ENCODE results near the gene ZNF652. TPM values are rescaled to one million over a fixed set of nuclear protein-coding genes. Genes with fewer than 3 reads are reported as not detected.
"Not testable (repeated sequence)": the region's sequence is repeated elsewhere in the genome, so short reads cannot be mapped to it uniquely, and the experiment has no call there.

The ZNF652 gene
- total RNA-seq, 3 donors from 2014 or later, result 2.8 to 3.2 (median 3.1) TPM

DNA sequence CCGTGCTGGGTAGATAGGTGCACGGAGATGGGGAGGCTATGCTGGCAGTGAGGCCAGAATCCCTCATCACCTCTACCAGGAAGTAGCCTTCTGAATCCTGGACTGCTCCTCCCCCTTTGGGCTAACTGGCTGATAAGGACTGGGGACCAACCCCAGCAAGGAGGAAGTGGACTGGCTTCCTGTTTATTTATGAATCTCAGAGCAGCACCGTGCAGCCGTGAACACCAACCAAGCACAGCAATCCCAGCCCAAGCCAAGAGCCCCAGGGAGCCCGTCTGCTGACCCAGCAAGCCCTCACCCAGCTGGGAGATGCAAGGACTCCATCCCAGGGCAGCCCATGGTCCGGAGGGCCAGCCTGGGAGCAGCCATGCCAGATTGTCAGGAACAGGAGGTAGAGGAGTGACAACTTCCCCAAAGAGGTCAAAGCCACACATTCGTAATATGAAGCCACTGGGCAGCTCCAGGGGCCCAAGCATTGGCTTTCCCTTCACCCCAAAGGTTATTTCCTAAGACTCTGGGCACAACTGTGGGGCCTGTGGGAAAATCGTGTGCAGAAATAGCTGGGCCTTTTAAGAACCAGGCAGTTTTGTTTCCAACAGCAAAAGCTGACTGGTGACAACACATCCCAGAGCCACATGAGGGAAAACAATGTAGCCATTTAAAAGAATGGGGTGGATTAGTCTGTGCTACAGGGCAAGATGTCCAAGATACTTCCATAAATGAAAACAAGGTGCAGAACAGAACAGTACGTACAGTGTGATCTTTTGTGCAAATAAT lies 28.7 kb upstream of the ZNF652 start:
- Mint-ChIP-seq H3K4me1 (ENCODE audit: low read depth) (peaks cover 65% of the 10 kb centered on the region), H3K27me3 (ENCODE audit: low read depth) (no peaks in the 10 kb centered on the region), H3K9me3 (no peaks in the 10 kb centered on the region), H3K4me3 (peak overlapping the region; percentile 72), H3K36me3 (ENCODE audit: insufficient read depth) (no peaks in the 10 kb centered on the region)
- DNase-seq (no peak), ATAC-seq (no peak)

DNA sequence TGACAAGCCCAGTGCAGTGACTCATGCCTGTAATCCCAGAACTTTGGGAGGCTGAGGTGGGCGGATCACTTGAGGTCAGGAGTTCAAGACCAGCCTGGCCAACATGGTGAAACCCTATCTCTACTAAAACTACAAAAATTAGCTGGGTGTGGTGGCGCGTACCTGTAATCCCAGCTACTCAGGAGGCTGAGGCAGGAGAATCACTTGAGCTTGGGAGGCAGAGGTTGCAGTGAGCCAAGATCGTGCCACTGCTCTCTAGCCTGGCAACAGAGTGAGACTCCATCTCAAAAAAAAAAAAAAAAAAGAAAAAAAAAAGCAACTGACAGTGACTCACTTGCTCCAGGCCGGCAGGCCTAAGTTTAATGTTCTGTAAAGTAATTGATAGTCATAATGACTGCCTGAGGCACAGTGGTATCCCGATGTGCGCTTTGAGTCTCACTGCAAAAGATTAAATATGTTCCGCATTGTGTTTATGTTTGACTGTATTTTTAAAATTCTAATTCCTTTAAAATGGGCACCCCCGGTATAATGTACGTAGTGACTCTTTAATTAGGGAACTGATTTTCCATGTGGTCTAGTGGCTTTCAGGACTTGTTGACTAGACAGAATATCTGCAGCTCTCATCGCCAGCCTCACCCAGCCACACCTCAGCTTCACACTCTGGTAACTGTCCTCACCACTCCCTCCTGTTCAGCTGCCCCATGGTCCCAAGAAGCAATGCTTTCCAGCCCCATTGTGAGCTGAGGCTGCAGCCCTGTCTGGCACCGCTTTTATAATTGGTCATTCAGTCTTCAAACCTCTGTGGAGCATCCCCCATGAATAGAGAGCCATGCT lies 27.7 kb upstream of the ZNF652 start:
- Mint-ChIP-seq H3K4me3 (peak overlapping the region; percentile 72), H3K4me1 (ENCODE audit: low read depth) (peaks cover 61% of the 10 kb centered on the region)
- not testable (repeated sequence) for H3K36me3 Mint-ChIP-seq (ENCODE audit: insufficient read depth); H3K27me3 Mint-ChIP-seq (ENCODE audit: low read depth); DNase-seq; H3K9me3 Mint-ChIP-seq
- peak in 1 of 2 donors; percentile 47 for ATAC-seq

DNA sequence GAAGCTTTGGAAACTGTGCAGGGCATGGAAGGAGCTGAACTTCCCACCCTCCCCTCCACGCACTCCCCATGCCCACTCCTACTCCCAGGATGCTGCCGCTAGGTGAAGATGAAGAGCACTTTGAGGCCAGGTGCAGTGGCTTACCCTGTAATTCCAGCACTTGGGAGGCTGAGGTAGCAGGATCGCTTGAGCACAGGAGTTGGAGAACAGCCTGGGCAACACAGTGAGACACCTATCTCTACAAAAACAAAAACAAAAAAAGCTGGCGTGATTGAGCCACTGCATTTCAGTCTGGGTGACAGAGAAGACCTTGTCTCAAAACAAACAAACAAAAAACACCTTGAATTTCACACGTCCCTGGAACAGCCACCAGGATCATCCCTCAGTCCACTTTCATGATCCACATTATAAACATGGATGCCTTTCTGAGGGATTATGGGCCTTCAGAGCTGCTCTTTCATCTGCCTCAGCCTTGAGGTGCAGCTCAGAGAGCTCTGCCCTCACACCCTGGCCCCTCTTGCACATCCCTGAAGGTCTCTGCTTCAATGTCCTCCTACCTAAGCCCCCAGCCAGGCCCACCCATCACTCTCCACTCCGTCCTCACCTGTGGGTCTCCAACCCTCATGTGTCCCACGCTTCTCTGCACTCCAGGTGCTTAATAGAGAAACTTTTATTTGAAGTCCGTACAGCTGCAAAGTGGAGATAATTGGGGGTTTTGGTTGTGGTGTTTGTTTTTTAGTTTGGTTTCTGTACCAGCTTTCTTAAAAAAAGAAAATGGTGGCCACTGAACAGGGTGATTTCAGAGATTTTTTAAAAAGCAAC lies 26.9 kb upstream of the ZNF652 start:
- ATAC-seq (no peak), DNase-seq (no peak)
- peaks cover 57% of the 10 kb centered on the region for H3K4me1 Mint-ChIP-seq (ENCODE audit: low read depth)
- H3K9me3 Mint-ChIP-seq, result peaks cover under 1% of the 10 kb centered on the region
- no peaks in the 10 kb centered on the region for H3K36me3 Mint-ChIP-seq (ENCODE audit: insufficient read depth)
- H3K27me3 Mint-ChIP-seq (ENCODE audit: low read depth), result no peaks in the 10 kb centered on the region
- H3K4me3 Mint-ChIP-seq, result peak overlapping the region; percentile 53

DNA sequence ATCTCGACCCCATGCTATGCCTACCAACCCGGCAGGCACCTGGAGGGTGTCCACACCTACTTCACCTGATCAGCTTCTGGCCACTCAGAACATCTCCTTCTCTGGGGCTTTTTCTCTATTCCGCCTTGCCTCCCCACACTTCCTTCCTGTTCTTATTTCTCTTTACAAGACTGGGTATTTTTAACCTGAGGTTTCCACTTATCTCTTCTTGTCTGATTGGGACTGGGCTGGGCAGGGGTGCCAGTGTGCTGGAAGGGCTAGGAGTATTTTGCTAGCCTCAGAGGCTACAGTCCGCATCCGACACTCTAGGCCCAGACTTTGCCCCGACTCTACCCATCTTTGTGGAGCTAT lies 26.2 kb upstream of the ZNF652 start:
- DNase-seq, result no peak
- H3K4me3 Mint-ChIP-seq, result peak overlapping the region; percentile 62
- H3K4me1 Mint-ChIP-seq (ENCODE audit: low read depth), result peaks cover 51% of the 10 kb centered on the region

DNA sequence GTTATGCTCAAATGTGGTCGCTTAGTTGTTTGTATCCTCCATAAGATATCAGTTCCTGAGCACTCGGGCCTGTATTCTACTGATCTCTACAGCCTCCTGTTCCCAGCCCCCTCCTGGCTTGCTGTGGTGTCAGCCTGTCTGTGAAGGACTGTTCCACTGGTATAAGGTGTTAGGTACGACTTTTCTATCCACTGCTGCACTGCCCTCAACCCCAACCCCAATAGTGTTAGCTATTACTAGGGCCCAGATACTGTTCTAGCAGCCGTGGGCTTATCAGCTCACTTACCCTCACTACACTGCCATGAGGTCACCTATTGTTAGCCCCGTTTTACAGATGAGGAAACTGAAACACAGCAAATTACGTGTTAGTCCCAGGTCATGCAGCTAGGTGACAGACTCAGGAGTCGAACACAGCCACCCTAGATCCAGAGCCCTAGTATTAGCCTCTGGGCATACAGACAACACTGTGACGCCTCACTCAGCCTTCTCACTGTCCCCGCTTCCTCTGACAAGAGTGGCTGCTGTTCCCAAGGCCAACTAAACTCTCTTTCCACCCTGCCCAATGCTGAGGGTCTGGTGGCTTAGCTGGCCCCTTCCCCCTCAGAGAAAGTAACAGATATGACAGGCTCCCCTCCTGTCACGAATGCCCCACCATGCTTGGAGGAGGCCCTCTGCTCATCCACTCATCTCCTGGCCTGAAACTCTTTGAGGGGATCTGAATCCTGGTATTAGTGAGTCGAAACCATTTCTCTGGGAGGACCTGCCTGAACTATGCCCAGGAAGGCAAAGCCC lies 25.6 kb upstream of the ZNF652 start:
- DNase-seq (no peak), ATAC-seq (peak; percentile 38 to 58)
- Mint-ChIP-seq H3K4me3 (peak overlapping the region; percentile 62), H3K36me3 (ENCODE audit: insufficient read depth) (peaks cover 2% of the 10 kb centered on the region), H3K4me1 (ENCODE audit: low read depth) (peaks cover 50% of the 10 kb centered on the region), H3K27me3 (ENCODE audit: low read depth) (no peaks in the 10 kb centered on the region), H3K9me3 (peaks cover 3% of the 10 kb centered on the region)

More for the DNA sequence above, 26.2 kb upstream of the ZNF652 start:
- peaks cover 2% of the 10 kb centered on the region for H3K36me3 Mint-ChIP-seq (ENCODE audit: insufficient read depth)
- H3K9me3 Mint-ChIP-seq, result peaks cover 3% of the 10 kb centered on the region
- H3K27me3 Mint-ChIP-seq (ENCODE audit: low read depth), result no peaks in the 10 kb centered on the region
- ATAC-seq, result peak; percentile 43 to 59

DNA sequence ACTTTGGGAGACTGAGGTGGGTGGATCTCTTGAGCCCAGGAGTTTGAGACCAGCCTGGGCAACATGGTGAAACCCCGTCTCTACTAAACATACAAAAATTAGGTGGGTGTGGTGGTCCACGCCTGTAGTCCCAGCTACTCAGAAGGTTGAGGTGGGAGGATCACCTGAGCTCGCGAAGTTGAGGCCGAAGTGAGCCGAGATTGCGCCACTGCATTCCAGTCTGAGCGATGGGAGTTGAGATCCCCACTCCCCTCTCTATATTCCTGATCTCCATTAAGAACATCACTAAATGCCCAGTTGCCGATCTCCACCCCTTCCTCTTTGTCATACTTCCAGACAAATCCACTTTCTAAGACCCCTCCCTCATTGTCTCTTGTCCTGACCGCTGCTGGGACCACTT lies 24.3 kb upstream of the ZNF652 start:
- Mint-ChIP-seq H3K36me3 (ENCODE audit: insufficient read depth) (peaks cover 2% of the 10 kb centered on the region), H3K4me3 (no peak overlapping the region)

DNA sequence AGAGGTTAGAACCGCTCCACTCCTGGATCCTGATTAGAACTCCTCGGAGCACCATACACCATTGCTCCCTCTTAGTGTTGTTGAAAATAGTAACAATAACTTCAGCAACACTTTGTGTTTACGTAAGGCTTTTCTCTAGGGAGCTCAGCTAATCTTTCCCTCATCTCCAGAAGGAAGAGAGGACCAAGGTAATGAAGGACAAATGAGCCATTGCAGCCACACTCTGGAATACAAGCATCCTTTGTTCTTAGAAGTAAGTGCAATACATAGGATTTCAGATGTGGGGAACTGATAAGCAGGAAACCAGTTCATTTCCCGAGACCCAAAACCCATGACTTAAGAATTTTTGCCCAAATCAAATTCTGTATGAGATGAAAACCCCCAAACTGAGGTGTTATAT lies 22.9 kb upstream of the ZNF652 start:
- H3K4me3 Mint-ChIP-seq, result no peak overlapping the region

More for the DNA sequence above, 24.3 kb upstream of the ZNF652 start:
- ATAC-seq (no peak), DNase-seq (no peak)
- Mint-ChIP-seq H3K27me3 (ENCODE audit: low read depth) (no peaks in the 10 kb centered on the region), H3K4me1 (ENCODE audit: low read depth) (peaks cover 45% of the 10 kb centered on the region), H3K9me3 (peaks cover 3% of the 10 kb centered on the region)

DNA sequence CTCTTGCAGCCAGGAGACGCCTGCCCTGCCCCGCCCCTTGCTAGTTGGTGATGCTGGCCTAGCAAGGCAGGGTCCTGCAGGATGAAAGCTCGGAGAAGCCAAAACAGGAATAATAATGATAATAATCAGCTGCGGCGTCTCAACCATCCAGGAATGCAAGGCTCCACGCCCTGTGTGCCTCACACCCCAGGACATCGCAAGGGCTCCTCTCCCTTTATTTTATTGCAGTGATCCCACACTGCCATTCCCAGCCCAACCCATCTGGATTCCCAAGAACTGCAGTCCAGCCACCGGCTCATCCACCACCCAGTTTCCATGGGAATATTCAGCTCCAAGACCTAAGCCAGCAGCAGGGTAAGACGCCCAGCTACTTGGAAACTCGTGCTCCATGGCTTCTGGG lies 21.0 kb upstream of the ZNF652 start:
- DNase-seq, result no peak
- Mint-ChIP-seq H3K4me3 (no peak overlapping the region), H3K27me3 (ENCODE audit: low read depth) (no peaks in the 10 kb centered on the region), H3K36me3 (ENCODE audit: insufficient read depth) (peaks cover 11% of the 10 kb centered on the region), H3K4me1 (ENCODE audit: low read depth) (peaks cover 14% of the 10 kb centered on the region), H3K9me3 (peaks cover 9% of the 10 kb centered on the region)
- no peak for ATAC-seq

More for the DNA sequence above, 22.9 kb upstream of the ZNF652 start:
- H3K9me3 Mint-ChIP-seq, result peaks cover 3% of the 10 kb centered on the region
- no peak for DNase-seq
- ATAC-seq, result no peak
- H3K27me3 Mint-ChIP-seq (ENCODE audit: low read depth), result no peaks in the 10 kb centered on the region
- peaks cover 31% of the 10 kb centered on the region for H3K4me1 Mint-ChIP-seq (ENCODE audit: low read depth)
- H3K36me3 Mint-ChIP-seq (ENCODE audit: insufficient read depth), result peaks cover 2% of the 10 kb centered on the region

DNA sequence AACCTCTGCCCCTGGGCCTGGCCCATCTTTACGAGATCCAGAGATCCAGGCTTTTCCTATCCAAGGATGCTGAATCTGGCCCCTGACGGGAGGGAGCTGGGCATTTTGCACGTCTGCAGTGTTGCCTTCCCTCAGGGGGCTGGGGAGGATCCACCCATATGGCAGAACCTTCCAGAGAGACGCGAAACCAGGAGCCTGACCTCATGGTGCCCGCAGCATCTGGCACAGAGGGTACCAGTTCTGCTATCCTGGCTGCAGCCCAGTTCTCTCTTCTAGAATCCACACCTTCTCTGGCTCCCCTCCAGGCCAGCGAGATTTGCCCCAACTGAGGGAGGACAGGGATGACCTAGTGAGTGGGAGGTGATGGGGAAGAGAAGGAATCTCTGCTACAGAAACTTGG lies 20.5 kb upstream of the ZNF652 start:
- Mint-ChIP-seq H3K27me3 (ENCODE audit: low read depth) (no peaks in the 10 kb centered on the region), H3K4me1 (ENCODE audit: low read depth) (peaks cover 9% of the 10 kb centered on the region), H3K4me3 (no peak overlapping the region), H3K36me3 (ENCODE audit: insufficient read depth) (peaks cover 11% of the 10 kb centered on the region), H3K9me3 (peaks cover 9% of the 10 kb centered on the region)
- DNase-seq, result no peak
- ATAC-seq, result no peak

DNA sequence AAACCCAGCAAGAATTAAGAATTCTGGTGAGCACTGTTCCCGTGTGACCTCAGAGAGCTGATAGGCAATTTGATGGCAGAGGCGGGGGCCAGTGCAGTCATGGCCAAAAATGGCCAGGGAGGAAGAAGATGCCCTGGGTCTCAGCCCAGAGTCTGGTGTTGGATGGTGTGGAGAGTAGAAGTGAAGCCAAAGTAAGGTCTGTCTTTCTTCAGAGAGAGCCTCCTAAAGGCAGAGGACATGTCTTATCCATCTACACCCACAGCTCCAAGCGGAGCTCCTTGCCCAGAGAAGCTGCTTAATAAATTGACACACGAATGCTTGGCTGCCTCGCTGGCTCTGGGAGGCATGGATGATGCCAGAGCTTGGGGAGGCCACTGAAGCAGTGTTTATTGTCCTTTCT lies 19.7 kb upstream of the ZNF652 start:
- Mint-ChIP-seq H3K27me3 (ENCODE audit: low read depth) (no peaks in the 10 kb centered on the region), H3K4me1 (ENCODE audit: low read depth) (peaks cover 2% of the 10 kb centered on the region), H3K9me3 (peaks cover 9% of the 10 kb centered on the region), H3K4me3 (no peak overlapping the region), H3K36me3 (ENCODE audit: insufficient read depth) (peaks cover 11% of the 10 kb centered on the region)
- ATAC-seq (no peak), DNase-seq (no peak)

DNA sequence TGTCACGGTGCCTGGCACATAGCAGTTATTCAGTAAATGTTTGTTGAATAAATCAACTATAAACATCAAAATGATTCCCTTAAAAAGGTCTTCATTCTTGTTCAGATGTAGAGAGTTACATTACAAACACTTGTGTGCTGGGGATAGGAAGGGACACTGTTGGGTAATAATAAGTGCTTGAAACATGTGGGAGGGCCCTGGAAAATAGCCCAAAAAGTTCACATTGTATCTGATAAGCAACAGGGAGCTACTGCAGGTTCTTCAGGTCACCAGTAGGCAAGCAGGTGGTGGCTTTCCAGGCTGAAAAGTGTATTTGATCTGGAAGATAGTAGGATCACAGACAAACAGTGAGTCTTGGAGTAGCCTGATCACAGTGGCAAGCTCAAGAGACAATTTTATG lies 19.0 kb upstream of the ZNF652 start:
- Mint-ChIP-seq H3K4me3 (no peak overlapping the region), H3K9me3 (peaks cover 9% of the 10 kb centered on the region), H3K27me3 (ENCODE audit: low read depth) (no peaks in the 10 kb centered on the region), H3K4me1 (ENCODE audit: low read depth) (no peaks in the 10 kb centered on the region), H3K36me3 (ENCODE audit: insufficient read depth) (peaks cover 11% of the 10 kb centered on the region)
- no peak for ATAC-seq
- DNase-seq, result no peak

DNA sequence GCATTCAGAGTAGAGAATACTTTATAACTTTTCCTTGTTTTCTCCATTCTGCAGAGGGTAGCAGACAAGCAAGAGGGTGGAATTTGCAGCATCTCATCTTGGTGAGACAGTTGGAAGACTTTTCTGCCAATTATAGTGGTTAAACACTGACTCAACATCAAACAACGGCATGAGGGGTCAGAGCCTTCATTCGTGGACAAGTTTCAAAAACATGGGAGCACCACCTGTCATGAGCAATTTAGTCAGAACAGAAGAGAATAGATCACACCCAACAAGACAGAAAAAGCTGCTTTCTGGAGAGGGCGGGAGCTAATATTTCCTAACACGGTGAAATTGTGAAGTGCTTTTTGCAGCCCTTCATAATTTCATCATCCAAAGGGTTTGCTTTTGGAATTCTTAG lies 17.9 kb upstream of the ZNF652 start:
- Mint-ChIP-seq H3K4me3 (no peak overlapping the region), H3K4me1 (ENCODE audit: low read depth) (no peaks in the 10 kb centered on the region), H3K36me3 (ENCODE audit: insufficient read depth) (peaks cover 15% of the 10 kb centered on the region), H3K9me3 (peaks cover 9% of the 10 kb centered on the region), H3K27me3 (ENCODE audit: low read depth) (no peaks in the 10 kb centered on the region)
- ATAC-seq (no peak), DNase-seq (no peak)

DNA sequence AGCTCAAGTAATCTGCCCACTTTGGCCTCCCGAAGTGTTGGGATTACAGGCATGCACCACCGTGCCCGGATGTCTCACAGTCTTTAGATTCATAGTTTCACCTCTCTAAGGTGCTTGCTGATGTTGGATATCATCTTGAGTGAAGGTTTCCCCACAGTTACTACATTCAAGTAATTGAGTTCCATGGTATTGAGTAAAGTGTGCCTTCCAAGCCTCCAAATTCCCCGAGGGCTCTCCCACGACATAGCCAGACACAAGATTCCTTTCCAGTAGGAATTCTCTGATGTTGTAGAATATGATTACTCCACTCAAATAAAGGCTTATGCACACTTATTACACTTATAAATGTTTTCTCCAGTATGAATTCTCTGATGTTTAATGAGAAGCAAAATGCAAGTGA lies 16.3 kb upstream of the ZNF652 start:
- Mint-ChIP-seq H3K36me3 (ENCODE audit: insufficient read depth) (peaks cover 13% of the 10 kb centered on the region), H3K4me3 (no peak overlapping the region), H3K9me3 (peaks cover 6% of the 10 kb centered on the region), H3K27me3 (ENCODE audit: low read depth) (no peaks in the 10 kb centered on the region), H3K4me1 (ENCODE audit: low read depth) (no peaks in the 10 kb centered on the region)
- DNase-seq (no peak), ATAC-seq (no peak)

DNA sequence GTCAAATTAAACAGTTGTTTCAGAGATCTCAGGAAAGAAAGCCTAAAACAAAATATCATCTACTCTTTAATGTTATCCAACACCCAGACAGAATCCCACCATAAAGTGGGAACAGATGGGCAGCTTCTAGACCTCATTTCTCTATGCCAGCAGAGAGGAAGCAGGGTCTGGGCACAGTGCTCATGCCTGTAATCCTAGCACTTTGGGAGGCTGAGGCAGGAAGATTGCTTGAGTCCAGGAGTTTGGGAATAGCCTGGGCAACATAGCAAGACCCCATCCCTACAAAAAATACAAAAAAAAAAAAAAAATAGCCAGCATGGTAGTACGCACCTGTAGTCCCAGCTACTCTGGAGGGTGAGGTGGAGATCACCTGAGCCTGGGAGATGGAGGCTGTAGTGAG lies 13.5 kb upstream of the ZNF652 start:
- no peaks in the 10 kb centered on the region for H3K27me3 Mint-ChIP-seq (ENCODE audit: low read depth)
- DNase-seq, result no peak
- peaks cover 2% of the 10 kb centered on the region for H3K4me1 Mint-ChIP-seq (ENCODE audit: low read depth)
- peaks cover 6% of the 10 kb centered on the region for H3K9me3 Mint-ChIP-seq
- H3K36me3 Mint-ChIP-seq (ENCODE audit: insufficient read depth), result peaks cover 13% of the 10 kb centered on the region
- no peak for ATAC-seq
- no peak overlapping the region for H3K4me3 Mint-ChIP-seq
